NCI-H345 treated with DMSO at 0.1 percent for 48 hours (cell line): ENCODE measurements around the gene APOC3.

Experiments
- DNase-seq: peaks from one replicate; lab custom pipeline; 2025; ENCODE audit not compliant: unreplicated experiment; lab: John Stamatoyannopoulos, UW

The APOC3 gene

GRCh38 chr11:116804001-116804400 lies 25.7 kb upstream of the APOC3 start:
- no peak for DNase-seq

GRCh38 chr11:116807601-116808261 lies 22.0 kb upstream of the APOC3 start:
- no peak for DNase-seq

GRCh38 chr11:116808262-116809175 lies 21.2 kb upstream of the APOC3 start:
- DNase-seq = no peak

- DNase-seq = no peak
Measured at GRCh38 chr11:116811194-116811593, 18.5 kb upstream of the APOC3 start.

GRCh38 chr11:116812109-116812508 lies 17.6 kb upstream of the APOC3 start:
- DNase-seq = no peak

- DNase-seq = no peak
Measured at GRCh38 chr11:116813170-116813569, 16.5 kb upstream of the APOC3 start.

GRCh38 chr11:116813781-116814471 lies 15.8 kb upstream of the APOC3 start:
- DNase-seq = no peak

- DNase-seq = no peak
Measured at GRCh38 chr11:116814502-116814901, 15.2 kb upstream of the APOC3 start.

- no peak for DNase-seq
Measured at GRCh38 chr11:116819049-116819448, 10.7 kb upstream of the APOC3 start.

- no peak for DNase-seq
Measured at GRCh38 chr11:116821050-116821918, 8.4 kb upstream of the APOC3 start.

GRCh38 chr11:116822575-116822974 lies 7.1 kb upstream of the APOC3 start:
- no peak for DNase-seq

- no peak for DNase-seq
Measured at GRCh38 chr11:116823031-116823843, 6.5 kb upstream of the APOC3 start, which contains the start of gene APOA4. APOA4 (minus strand) TSS chr11:116823304; CDS start chr11:116823191, 113 bp downstream.

- DNase-seq = no peak
Measured at GRCh38 chr11:116825434-116825833, 4.3 kb upstream of the APOC3 start.

GRCh38 chr11:116825854-116826750 lies 3.6 kb upstream of the APOC3 start:
- DNase-seq = no peak

GRCh38 chr11:116826751-116827431 lies 2.8 kb upstream of the APOC3 start:
- no peak for DNase-seq

GRCh38 chr11:116827461-116827860 lies 2.2 kb upstream of the APOC3 start:
- DNase-seq = no peak

- no peak for DNase-seq
Measured at GRCh38 chr11:116828632-116829524, 829 bp upstream of the APOC3 start.
